Measurements from ENCODE around the gene IL15. TPM values are rescaled to one million over a fixed set of nuclear protein-coding genes. Genes with fewer than 3 reads are reported as not detected.
A peak's percentile ranks its signal among the peaks of the same experiment; 100 is the strongest.

IL15 gene
- total RNA-seq, 1 experiment from 2014 or later: 27.4 TPM

DNA sequence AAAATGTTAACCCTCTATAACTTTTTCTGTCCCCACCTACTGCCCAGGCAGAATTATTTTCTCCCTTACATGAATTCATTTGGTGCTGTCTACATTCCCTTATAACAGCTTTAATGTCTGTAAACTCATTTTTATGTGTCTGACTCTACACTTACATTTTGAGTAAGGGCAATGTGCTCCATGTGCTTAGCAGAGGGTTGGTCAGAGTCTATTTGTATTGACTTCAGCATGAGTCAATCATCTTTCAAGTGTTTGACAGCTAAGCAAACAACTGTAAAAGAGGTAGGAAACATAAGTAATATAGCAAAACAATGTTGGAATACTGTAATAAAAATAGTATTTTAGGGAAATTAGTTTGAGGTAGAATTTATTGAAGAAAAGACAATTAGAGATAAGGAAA, 6.3 kb downstream of the IL15 start:
- DNase-seq (ENCODE audit: low read depth): no peak
- in situ Hi-C loops (cut with HindIII; ENCODE audit: low pct_unique_long_range_greater_than_20kb, low sequenced_read_pairs): no loop called here

- in situ Hi-C loops (cut with HindIII; ENCODE audit: low pct_unique_long_range_greater_than_20kb, low sequenced_read_pairs): no loop called here
- peak; percentile 77 for DNase-seq (ENCODE audit: low read depth)
Observed at GRCh38 chr4:141643557-141643956, 7.2 kb downstream of the IL15 start.

- in situ Hi-C loops (cut with HindIII; ENCODE audit: low pct_unique_long_range_greater_than_20kb, low sequenced_read_pairs): no loop called here
Observed at GRCh38 chr4:141645611-141646340, 9.4 kb downstream of the IL15 start.

DNA sequence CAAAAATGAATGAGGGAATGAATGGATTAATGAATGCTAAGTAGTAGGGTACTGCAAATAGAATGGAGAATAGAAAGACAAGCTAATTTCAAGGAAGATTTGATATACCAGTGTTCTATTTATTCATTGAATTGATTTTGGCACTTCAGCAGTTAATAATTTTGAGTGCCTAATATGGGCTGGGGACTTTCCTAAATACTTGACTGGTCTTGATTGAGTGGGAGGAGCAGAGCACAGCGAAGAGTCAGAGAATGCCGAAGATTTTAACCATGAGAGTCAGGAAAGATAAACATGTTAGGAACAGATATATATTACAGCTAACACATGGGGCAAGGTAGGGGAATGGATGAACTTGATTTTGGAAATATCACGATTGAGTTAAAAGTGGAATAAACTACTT, 10.6 kb downstream of the IL15 start:
- in situ Hi-C loops (cut with HindIII; ENCODE audit: low pct_unique_long_range_greater_than_20kb, low sequenced_read_pairs): no loop called here
- no peak for DNase-seq (ENCODE audit: low read depth)

More at GRCh38 chr4:141645611-141646340, 9.4 kb downstream of the IL15 start:
- DNase-seq (ENCODE audit: low read depth): peak; percentile 77

GRCh38 chr4:141647966-141648365, 11.6 kb downstream of the IL15 start:
- in situ Hi-C loops (cut with HindIII; ENCODE audit: low pct_unique_long_range_greater_than_20kb, low sequenced_read_pairs): no loop called here
- DNase-seq (ENCODE audit: low read depth): no peak

- in situ Hi-C loops (cut with HindIII; ENCODE audit: low pct_unique_long_range_greater_than_20kb, low sequenced_read_pairs): no loop called here
- DNase-seq (ENCODE audit: low read depth): peak; percentile 51
Observed at GRCh38 chr4:141652161-141652778, 15.9 kb downstream of the IL15 start.

DNA sequence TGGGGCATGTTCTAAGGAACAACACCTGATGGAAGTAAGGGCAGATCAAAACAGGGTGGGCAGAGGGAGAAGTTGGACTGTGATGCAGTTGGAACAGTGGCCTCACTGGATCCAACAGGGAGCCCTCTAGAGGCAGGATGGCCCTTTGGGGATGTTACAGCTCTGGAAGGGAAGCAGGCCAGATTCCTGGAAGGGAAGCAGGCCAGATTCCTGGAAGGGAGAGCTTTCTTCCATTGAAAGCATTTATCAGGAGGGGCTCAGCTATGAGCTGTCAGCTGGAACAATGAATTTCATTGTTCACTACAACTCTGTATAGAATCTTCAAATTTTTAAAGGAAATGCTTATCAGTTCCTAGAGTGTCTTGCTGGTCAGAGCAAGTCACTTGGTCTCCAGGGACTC, 17.7 kb downstream of the IL15 start:
- in situ Hi-C loops (cut with HindIII; ENCODE audit: low pct_unique_long_range_greater_than_20kb, low sequenced_read_pairs): no loop called here
- DNase-seq (ENCODE audit: low read depth): peak; percentile 19

DNA sequence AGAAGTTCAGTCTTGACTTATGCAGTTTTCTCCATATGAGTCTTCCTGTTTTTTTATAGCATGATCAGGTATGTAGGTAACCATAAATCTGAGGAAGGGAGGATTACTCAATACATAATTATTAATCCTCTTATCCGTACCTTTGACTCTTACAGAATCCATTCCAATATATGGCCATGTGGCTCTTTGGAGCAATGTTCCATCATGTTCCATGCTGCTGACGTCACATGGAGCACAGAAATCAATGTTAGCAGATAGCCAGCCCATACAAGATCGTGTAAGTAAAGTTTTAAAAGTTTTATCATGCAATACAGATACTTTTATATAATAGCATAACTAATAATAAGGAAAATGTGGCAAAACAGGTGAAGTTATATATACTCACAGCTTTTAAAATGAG, 19.6 kb downstream of the IL15 start:
- in situ Hi-C loops (cut with HindIII; ENCODE audit: low pct_unique_long_range_greater_than_20kb, low sequenced_read_pairs): no loop called here

GRCh38 chr4:141657550-141658250, 21.3 kb downstream of the IL15 start:
- in situ Hi-C loops (cut with HindIII; ENCODE audit: low pct_unique_long_range_greater_than_20kb, low sequenced_read_pairs): no loop called here
- no peak for DNase-seq (ENCODE audit: low read depth)

More for the DNA sequence above, 19.6 kb downstream of the IL15 start:
- DNase-seq (ENCODE audit: low read depth): no peak

DNA sequence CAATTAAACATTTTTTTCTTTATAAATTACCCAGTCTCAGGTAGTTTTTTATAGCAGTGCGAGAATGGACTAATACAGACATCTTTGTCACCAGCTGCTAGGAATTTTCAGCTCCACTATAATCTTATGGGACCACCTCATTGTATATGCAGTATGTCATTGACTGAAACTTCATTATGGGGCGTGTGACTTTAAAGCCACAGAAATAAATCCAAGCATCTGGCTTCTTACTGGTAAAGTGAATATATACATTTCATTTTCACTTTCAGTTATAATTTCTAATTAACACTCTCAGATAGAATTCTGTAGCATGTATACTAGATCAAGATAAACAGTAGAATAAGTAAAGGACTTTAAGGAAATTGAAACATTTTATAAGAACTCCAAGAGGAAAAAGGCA, 21.9 kb downstream of the IL15 start:
- in situ Hi-C loops (cut with HindIII; ENCODE audit: low pct_unique_long_range_greater_than_20kb, low sequenced_read_pairs): no loop called here
- no peak for DNase-seq (ENCODE audit: low read depth)

GRCh38 chr4:141659539-141659938, 23.2 kb downstream of the IL15 start:
- no peak for DNase-seq (ENCODE audit: low read depth)
- in situ Hi-C loops (cut with HindIII; ENCODE audit: low pct_unique_long_range_greater_than_20kb, low sequenced_read_pairs): no loop called here

DNA sequence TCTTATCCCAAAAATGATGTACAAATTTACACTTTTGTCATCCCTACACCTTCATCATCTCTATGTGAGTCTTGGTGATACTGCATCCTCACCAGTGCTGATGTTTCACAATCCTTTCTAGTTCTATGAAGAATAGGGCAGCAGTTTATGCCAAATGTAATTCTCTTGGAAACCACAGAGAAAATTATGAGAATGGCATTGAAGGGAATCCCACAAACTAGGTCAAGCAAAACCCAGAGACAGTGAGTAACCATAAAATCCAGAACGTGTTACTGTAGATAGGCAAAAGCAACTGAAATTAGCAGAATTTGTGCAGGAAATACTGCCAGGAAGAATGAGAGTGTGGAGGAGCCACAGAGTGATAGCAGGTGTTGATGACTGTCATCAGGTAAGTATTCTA, 24.5 kb downstream of the IL15 start:
- in situ Hi-C loops (cut with HindIII; ENCODE audit: low pct_unique_long_range_greater_than_20kb, low sequenced_read_pairs): no loop called here
- DNase-seq (ENCODE audit: low read depth): no peak

- in situ Hi-C loops (cut with HindIII; ENCODE audit: low pct_unique_long_range_greater_than_20kb, low sequenced_read_pairs): no loop called here
- no peak for DNase-seq (ENCODE audit: low read depth)
Observed at GRCh38 chr4:141668200-141668910, 32.0 kb downstream of the IL15 start.

DNA sequence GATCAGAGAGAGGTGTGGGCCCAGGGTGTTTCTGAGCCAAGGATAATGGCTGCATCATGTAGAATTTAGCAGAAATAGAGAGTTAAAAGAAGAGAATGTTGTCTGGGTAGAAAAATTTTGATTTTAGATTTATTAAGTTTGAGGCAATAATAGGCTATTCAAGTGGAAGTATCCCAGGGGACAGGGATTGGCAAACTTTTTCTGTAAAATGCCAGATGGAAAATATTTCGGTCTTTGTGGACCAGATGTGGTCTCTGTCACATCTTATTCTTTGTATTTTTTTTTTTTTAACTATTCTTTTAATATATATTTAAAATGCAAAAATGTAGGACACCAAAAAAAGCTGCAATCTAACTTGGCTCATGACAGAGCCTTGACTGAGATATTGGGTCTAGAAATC, 33.1 kb downstream of the IL15 start:
- in situ Hi-C loops (cut with HindIII; ENCODE audit: low pct_unique_long_range_greater_than_20kb, low sequenced_read_pairs): no loop called here
- no peak for DNase-seq (ENCODE audit: low read depth)

DNA sequence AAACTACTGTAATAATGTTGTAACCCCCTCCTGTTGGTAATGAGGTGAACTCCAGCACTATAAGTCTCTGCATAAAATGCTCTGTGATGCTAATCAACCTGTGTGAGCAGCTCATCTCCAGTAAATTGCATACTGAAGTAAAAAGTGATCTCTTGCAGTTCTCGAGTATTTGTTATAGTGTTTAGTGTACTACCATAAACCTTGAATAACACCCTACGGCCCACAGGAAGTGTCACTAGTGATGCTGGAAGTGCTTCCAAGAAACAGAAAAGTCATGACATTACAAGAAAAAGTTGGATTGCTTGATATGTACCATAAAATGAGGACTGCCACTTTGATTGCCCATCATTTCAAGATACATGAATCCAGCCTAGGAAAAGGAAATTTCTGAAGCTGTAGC, 39.0 kb downstream of the IL15 start:
- in situ Hi-C loops (cut with HindIII; ENCODE audit: low pct_unique_long_range_greater_than_20kb, low sequenced_read_pairs): no loop called here
- DNase-seq (ENCODE audit: low read depth): no peak

DNA sequence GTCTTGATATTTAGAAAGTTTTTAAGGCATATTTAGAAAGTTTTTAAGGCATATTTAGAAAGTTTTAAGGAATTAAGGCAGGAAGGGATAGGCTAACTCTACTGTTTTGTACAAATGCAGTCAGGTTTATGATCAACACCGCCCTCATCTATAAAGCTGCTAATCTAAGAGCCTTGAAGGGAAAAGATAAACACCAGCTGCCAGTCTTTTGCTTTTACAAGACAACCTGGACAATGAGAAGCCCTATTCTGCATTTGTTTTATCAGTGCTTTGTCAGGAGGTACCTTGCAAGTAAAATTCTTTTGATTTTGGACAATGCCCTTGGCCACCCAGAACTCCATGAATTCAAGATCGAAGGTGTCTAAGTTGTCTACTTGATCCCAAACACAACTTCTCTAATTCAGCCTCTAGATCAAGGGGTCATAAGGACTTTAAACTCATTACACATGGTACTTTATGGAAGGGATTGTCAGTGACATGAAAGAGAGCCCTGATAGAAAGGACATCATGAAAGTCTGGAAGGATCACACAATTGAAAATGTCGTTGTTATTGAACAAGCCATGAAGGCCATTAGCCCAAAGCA, 39.8 kb downstream of the IL15 start:
- DNase-seq (ENCODE audit: low read depth): no peak
- in situ Hi-C loops (cut with HindIII; ENCODE audit: low pct_unique_long_range_greater_than_20kb, low sequenced_read_pairs): no loop called here

DNA sequence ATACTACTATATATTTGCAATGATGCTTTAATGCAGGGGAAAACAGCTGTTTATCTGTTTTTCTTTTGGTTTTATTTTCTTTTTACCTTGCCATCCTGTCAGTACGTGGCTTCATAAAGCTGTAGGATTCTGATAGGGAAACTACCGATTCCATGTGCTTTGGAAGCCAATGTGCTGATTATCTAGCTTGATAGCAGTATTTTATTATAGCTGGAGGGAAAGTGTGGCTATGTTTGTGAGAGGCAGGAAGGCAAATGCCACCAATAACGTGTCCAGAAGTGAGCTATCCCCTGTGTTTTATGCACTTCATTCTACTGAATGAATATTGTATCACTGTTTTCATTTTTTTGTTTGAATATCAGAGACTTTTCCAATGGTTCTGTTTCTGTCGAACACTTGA, 43.7 kb downstream of the IL15 start:
- no peak for DNase-seq (ENCODE audit: low read depth)
- in situ Hi-C loops (cut with HindIII; ENCODE audit: low pct_unique_long_range_greater_than_20kb, low sequenced_read_pairs): no loop called here

DNA sequence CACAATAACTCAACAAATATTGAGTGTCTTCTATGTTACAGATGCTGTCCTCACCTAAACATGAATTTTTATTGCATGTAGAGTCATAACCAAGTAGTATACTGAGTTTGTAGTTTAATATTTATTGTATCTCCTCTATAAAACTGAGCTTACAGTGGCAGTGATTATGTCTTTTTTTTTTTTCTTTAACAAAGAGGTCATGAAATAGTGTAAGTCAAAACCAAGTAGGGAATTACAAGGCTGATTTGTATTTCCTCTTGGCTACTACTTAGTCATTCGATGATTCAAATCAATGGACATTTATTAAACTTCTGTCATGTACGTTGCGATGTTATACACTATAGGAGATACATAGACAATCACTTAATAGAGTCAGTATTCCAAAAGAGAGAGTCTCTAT, 48.4 kb downstream of the IL15 start:
- no peak for DNase-seq (ENCODE audit: low read depth)
- in situ Hi-C loops (cut with HindIII; ENCODE audit: low pct_unique_long_range_greater_than_20kb, low sequenced_read_pairs): no loop called here
